ENCODE data around the gene KDM1B.
A peak's percentile ranks its signal among the peaks of the same experiment; 100 is the strongest.

Gene KDM1B

GRCh38 chr6:18264219-18264922, 109.1 kb downstream of the KDM1B start, which contains the start of gene DEK:
Gene DEK (minus strand): TSS chr6:18264530. CDS start chr6:18263987, 543 bp downstream.
- DNase-seq: peak; percentile 88

DNA sequence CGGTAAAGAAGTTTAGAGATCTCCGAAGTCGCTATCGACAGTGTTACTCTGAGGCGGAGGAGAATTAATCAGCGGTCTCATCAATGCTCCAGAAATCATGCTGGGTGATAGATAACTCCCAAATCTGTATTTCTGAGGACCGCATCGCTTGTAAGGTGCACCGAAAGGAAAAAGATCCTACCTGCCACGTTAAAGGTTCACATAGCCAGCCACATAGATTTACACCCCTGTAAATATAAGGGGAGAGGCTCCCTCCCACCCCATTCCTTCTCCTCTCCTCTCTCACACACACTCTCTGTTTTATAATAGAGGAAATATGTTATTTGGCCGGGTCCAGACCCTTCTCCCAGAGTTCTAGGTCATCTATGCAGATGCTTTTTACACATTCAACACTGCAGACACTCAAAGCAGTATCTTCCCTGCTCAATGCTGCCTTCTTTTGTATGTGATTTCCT, 109.7 kb downstream of the KDM1B start:
- no peak for DNase-seq

GRCh38 chr6:18265787-18266522, 110.7 kb downstream of the KDM1B start:
- DNase-seq: no peak

DNA sequence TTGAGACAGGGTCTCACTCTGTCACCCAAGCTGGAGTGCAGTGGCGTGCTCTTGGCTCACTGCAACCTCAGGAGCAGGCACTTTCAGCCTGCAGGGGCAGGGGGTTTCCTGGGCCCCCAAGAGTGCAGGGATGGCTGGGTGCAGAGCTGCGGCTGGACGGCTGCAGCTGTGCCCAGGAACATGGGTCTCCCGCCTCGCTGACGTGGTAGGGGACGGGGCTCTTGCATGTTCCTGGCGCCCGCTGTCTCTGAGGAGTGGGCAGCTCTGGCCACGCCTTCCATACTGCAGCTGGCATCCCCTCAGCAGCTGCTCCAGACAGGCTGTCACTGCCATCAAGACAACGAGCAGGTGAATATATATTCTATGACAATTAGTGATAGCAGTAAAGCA, 111.3 kb downstream of the KDM1B start:
- no peak for DNase-seq

- no peak for DNase-seq
These were observed 112.8 kb downstream of the KDM1B start for GRCh38 chr6:18268066-18268465.

GRCh38 chr6:18269253-18269652, 114.0 kb downstream of the KDM1B start:
- DNase-seq: no peak

GRCh38 chr6:18269717-18270116, 114.5 kb downstream of the KDM1B start:
- no peak for DNase-seq

GRCh38 chr6:18270216-18270615, 115.0 kb downstream of the KDM1B start:
- DNase-seq: no peak
